B cell (primary cell): ENCODE data around the gene PARD3B.

Experiments used
- EZH2 ChIP-seq: IDR thresholded peaks from 2 replicates; pipeline ENCODE4 v1.6.1; 2012; ENCODE audit warnings: borderline replicate concordance, low read depth, mild to moderate bottlenecking, moderate library complexity, low read length; ENCODE audit not compliant: insufficient read depth, poor library complexity, severe bottlenecking
- TF ChIP-seq, protein P1 (sequence below): fragments of 200-600 bp; IDR thresholded peaks from one replicate; pipeline ENCODE4 v1.8.0; 2022; ENCODE audit warnings: antibody characterized with exemption, mild to moderate bottlenecking

DNA sequence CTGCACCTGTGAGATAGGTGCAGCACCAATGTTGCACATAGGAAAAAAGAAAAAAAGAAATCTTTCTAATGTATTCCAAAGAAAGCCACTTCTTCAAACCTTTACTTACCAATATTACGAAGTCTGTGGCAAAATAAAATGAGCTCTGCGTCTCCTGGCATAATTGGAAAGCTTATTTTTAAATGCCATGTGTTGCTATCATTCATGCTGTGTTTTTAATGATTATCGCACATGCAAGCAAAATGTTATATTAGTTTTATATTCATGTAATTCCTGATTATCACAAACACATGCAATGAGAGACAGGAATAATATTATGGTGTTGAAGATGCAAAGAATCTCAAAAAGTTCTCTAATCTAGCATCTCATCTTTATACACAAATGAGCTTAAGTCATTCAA, 47.0 kb upstream of the PARD3B start:
- TF ChIP-seq, protein P1, sequence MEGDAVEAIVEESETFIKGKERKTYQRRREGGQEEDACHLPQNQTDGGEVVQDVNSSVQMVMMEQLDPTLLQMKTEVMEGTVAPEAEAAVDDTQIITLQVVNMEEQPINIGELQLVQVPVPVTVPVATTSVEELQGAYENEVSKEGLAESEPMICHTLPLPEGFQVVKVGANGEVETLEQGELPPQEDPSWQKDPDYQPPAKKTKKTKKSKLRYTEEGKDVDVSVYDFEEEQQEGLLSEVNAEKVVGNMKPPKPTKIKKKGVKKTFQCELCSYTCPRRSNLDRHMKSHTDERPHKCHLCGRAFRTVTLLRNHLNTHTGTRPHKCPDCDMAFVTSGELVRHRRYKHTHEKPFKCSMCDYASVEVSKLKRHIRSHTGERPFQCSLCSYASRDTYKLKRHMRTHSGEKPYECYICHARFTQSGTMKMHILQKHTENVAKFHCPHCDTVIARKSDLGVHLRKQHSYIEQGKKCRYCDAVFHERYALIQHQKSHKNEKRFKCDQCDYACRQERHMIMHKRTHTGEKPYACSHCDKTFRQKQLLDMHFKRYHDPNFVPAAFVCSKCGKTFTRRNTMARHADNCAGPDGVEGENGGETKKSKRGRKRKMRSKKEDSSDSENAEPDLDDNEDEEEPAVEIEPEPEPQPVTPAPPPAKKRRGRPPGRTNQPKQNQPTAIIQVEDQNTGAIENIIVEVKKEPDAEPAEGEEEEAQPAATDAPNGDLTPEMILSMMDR: no peak
- no peak for TF ChIP-seq EZH2
